Right ventricle myocardium inferior (tissue), 1 donor: Measurements from ENCODE around the gene SLC34A2. TPM values are rescaled to one million over a fixed set of nuclear protein-coding genes. Genes with fewer than 3 reads are reported as not detected.
"Not testable (repeated sequence)": the region's sequence is repeated elsewhere in the genome, so short reads cannot be mapped to it uniquely, and the experiment has no call there.

Source experiments
- ATAC-seq: fragments of 200-7000 bp; cut with Tn5 transposase; one replicate; pipeline ENCODE4 v1.9.1; 2020; ENCODE audit warnings: mild to moderate bottlenecking, moderate library complexity
- DNase-seq: peaks from one replicate; pipeline ENCODE4 v3.0.0; 2021; ENCODE audit errors: missing footprints
- intact Hi-C: fragments of 100-400 bp; cut with DNase I; formaldehyde crosslinking; loops from one replicate; pipeline ENCODE4 v1.11.0; 2022
- total RNA-seq: library from RNA; stranded (reverse); fragmentation: NEBNext Ultra II Directional; extraction: Animal tissue kit (Norgen Biotek cat#: 25700); gene quantifications from one replicate; pipeline ENCODE4 v1.2.1, GENCODE V29; 2021
- donor health status: DM: no; HTN: yes; CAD: no; lungs with severe emphysema.

The SLC34A2 gene
- total RNA-seq, 1 donor from 2014 or later, result 0.08 TPM

DNA sequence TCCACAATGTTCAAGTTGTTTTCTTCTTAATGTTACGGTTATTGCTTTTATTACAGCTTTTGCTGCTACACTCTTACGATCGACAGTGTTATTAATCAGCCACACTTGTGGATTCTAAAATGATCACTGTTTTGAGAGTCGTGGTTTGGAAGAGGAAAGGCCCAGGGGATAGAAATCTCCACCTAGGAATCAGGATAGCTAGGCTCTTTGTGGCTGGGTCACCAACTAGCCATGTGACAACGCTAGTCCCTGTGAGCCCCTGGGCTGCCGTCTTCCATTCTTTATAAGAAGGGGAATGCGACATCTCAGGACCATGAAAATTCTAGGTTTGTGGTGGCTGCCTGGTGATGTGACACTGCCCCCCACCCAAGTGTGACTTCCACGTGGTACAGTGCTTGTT is 380 bp downstream of the SLC34A2 start:
- intact Hi-C loops, result no loop called here
- no peak for DNase-seq
- ATAC-seq, result no peak

DNA sequence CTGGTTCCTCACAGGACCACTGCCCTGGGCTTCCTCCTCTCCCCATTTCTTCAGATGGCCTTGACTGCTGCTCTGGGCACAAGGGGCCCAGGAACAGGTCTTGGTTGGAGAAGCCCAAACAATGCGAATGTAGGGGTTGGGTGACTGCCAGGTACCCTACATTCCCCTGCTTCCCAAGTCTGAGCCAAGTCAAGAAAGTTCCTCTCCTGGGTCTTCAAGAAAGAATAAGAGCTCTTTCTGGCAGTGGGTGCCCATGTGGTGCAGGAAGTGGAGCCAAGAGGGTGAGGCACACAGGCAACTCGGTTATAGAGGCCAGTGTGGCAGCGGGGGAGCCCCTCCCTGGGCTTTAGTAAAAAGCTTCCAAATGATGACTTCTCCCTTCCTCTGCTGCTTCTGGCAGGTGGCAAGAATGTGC is 2.7 kb downstream of the SLC34A2 start:
- no peak for DNase-seq
- intact Hi-C loops, result no loop called here
- ATAC-seq, result no peak

DNA sequence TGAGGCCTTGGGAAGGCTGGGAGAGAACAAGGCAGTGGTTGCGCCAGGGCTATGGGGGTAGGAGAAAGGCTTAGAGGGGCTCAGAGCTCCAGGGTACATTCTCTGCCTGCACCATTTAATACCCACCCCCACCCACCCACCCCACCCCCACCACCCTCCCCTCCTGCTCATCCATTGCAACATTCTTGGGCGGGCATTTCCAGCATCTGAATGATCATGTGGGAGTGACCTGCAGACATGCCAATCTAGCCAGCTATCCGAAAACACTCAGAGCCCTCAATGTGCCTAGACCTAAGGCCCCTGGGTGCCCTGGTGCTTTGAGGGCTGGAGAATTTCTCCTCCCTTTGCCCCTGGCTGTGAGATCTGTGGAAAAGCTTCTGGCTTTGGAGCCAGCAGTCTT is 3.1 kb downstream of the SLC34A2 start:
- ATAC-seq, result no peak
- intact Hi-C loops, result no loop called here
- DNase-seq, result no peak

DNA sequence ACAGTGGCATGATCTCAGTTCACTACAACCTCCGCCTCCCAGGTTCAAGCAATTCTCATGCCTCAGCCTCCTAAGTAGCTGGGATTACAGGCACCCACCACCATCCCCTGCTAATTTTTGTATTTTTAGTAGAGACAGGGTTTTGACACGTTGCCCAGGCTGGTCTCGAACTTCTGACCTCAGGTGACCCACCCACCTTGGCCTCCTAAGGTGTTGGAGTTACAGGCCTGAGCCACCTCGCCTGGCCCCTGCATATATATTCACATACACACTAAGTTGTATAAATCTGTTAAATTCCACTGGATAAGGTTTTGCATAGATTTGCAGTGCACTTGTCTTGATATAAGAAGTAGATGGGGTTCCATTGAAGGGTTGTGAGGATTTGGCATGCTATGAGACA is 5.8 kb downstream of the SLC34A2 start:
- intact Hi-C loops, DNase-seq, ATAC-seq: not testable (repeated sequence)

DNA sequence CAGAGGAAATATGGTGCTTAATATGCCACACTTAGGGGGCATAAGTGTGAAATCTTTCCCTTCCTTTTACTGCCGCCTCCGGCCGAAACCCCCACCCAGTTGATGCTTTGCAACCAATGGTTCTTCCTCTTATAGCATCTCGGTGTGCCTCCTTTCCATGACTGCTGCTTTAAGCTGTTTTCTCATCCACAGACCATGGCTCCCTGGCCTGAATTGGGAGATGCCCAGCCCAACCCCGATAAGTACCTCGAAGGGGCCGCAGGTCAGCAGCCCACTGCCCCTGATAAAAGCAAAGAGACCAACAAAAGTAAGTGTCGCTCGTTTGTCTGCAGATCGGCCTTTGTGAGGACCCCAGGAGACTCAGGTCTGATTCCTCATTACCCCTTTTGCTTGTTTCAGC is 6.7 kb downstream of the SLC34A2 start:
- no peak for ATAC-seq
- DNase-seq, result no peak
- intact Hi-C loops, result no loop called here

DNA sequence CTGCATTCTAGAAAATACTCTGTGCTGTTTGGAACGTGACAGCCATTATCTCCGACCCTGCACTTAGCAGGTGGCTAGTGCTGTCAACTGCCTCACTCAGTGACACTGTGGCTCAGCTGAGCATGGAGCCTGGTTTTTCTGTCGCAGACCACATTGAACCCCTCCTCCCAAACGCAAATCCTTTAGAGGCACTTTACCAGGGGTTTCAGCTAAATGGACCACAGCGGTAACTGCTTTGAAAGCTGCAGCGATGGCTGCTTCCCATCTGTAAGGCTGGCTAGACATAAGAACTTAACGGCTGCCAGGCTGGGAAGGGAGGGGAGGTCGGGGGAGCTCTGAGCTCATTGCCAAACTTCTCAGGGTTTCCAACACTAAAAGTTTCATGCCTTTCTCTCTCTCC is 8.1 kb downstream of the SLC34A2 start:
- ATAC-seq (no peak), DNase-seq (no peak)
- intact Hi-C loops, result no loop called here

DNA sequence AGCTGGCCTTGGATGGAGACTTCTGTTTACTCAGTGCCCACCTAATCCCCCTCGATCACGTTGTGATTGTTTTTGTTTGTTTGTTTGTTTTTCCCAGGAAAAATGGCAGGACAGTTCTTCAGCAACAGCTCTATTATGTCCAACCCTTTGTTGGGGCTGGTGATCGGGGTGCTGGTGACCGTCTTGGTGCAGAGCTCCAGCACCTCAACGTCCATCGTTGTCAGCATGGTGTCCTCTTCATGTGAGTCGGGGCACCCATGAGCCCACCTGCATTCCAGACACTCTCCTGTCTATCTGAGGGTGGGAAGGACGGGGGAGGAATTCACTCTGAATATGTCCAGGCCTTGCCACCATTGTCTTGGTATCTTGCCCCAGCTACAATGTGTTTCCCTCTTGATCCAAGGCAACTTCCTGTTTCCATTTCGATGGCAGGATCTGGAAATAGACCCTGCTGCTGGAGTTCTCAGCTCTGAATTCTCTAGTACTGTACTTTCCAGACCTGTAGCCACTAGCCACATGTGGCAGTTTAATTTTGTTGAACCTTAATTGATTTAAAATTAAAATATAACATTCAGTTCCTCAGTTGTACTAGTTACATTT is 10.5 kb downstream of the SLC34A2 start:
- intact Hi-C loops, result no loop called here
- no peak for ATAC-seq
- DNase-seq, result no peak

DNA sequence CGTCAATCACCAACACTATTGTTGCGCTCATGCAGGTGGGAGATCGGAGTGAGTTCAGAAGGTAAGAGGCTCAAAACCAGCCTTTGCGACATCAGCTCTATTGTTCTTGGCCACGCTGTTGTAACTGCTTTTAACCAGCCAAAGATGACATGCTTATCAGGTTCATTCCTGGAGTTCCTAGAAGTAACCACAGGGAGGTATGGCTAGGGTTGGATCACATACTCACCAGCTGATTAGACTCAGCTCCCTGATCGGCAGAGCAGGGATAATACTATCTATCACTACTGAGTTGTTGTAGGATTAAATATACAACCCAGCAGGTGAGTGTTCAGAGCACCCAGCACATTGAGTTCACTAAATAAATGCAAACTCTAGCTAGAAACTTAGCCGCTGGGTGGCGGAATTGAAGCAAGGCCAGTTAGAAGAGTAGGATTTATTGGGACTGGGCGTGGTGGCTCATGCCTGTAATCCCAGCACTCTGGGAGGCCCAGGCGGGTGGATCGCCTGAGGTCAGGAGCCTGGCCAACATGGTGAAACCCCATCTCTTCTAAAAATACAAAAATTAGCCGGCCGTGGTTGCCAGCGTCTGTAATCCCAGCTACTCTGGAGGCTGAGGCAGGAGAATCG is 12.4 kb downstream of the SLC34A2 start:
- intact Hi-C loops, result no loop called here
- no peak for ATAC-seq
- no peak for DNase-seq

DNA sequence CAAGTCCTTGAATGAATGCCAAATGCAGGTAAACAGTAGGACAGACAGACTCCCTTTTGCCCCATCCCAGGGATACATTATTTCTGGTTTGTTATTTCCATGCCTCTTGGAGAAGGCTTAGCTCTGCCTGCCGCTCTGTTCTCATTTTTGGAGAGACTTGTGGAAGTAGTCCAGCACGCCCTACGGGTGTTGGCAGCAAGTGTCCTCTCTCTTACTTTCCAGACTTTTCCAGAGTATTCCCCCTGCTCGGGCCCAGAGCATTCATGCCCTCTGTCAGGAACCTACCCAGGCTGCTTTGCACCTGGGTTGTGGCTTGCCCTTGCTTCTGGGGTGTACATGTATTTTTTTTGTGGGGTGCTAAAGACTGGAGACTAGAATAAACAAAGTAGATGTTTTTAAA is 15.3 kb downstream of the SLC34A2 start:
- ATAC-seq (no peak), DNase-seq (no peak)
- intact Hi-C loops, result no loop called here

DNA sequence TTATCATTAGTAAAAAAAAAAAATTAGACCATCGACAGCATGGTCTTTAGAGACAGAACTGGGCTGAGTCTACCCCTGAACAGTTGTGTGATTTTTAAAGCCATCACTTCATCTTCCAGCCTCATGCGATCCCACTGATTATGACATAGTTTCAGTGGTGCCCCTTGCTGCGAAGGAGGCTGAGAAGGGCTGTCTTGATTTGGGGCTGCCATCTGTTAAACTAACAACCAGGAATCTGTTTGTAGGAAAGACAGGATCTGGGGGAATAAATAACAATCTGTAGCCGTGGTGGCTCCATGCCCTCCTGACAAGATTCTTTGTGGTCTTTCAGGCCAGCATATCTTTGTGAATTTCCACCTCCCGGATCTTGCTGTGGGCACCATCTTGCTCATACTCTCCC is 17.1 kb downstream of the SLC34A2 start:
- no peak for DNase-seq
- intact Hi-C loops, result no loop called here
- ATAC-seq, result no peak

DNA sequence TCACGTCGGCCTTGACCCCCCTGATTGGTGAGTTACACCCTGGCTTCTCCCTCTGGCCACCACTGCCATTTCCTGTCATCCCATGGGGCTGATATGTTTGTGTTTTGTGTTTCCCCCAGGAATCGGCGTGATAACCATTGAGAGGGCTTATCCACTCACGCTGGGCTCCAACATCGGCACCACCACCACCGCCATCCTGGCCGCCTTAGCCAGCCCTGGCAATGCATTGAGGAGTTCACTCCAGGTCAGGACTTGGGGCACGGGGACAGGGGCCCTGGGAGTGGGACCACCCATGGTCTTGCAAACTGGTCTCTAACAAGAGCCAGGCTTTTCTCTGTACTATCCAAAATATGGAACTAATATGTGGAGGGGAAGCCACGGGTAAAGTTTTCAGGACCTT is 18.7 kb downstream of the SLC34A2 start:
- ATAC-seq (no peak), DNase-seq (no peak)
- intact Hi-C loops, result no loop called here

DNA sequence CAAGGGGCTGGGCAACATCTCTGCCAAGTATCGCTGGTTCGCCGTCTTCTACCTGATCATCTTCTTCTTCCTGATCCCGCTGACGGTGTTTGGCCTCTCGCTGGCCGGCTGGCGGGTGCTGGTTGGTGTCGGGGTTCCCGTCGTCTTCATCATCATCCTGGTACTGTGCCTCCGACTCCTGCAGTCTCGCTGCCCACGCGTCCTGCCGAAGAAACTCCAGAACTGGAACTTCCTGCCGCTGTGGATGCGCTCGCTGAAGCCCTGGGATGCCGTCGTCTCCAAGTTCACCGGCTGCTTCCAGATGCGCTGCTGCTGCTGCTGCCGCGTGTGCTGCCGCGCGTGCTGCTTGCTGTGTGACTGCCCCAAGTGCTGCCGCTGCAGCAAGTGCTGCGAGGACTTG is 20.6 kb downstream of the SLC34A2 start:
- intact Hi-C loops, result no loop called here
- DNase-seq, result no peak
- no peak for ATAC-seq

DNA sequence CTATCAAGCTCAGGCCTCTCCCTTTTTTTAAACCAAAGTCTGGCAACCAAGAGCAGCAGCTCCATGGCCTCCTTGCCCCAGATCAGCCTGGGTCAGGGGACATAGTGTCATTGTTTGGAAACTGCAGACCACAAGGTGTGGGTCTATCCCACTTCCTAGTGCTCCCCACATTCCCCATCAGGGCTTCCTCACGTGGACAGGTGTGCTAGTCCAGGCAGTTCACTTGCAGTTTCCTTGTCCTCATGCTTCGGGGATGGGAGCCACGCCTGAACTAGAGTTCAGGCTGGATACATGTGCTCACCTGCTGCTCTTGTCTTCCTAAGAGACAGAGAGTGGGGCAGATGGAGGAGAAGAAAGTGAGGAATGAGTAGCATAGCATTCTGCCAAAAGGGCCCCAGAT is 21.5 kb downstream of the SLC34A2 start:
- intact Hi-C loops, result no loop called here
- ATAC-seq (no peak), DNase-seq (no peak)

DNA sequence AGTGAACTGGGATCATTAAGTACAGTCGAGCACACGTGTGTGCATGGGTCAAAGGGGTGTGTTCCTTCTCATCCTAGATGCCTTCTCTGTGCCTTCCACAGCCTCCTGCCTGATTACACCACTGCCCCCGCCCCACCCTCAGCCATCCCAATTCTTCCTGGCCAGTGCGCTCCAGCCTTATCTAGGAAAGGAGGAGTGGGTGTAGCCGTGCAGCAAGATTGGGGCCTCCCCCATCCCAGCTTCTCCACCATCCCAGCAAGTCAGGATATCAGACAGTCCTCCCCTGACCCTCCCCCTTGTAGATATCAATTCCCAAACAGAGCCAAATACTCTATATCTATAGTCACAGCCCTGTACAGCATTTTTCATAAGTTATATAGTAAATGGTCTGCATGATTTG is 22.3 kb downstream of the SLC34A2 start:
- no peak for DNase-seq
- intact Hi-C loops, result no loop called here
- no peak for ATAC-seq

DNA sequence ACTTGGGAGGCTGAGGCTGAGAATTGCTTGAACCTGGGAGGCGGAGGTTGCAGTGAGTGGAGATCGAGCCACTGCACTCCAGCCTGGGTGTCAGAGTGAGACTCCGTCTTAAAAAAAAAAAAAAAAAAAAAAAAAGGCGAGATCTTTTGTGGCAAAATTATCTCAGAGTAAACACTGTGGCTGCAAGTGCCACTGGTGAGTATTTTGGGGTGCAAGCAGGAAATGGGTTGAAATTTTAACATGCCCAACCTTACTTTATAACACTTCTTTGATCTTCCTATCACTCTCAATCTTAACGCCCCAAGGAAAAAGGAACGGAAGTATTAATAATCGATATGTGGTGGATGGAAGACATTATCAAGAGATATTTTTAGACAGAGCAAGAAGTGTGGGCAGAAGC is 32.1 kb downstream of the SLC34A2 start:
- intact Hi-C loops, result no loop called here
- DNase-seq (no peak), ATAC-seq (no peak)

DNA sequence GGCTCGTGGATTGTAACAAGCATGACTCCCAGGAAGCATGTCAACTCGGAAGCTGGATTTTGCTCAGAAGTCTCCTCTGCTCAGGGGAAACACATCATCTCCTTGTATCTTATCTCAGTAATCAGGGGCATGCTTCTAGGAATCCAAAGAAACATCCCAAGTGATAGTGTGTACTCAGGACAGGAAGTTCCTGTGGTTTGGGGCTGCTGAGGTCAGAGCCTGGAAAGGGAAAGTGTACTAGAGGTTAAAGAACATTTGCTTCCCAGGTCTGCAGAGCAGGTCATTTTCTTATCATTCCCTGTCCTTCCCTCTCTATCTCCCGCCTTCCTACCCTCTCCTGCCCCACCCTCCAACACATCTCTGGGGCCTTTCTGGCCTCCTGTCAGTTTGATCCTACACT is 38.8 kb downstream of the SLC34A2 start:
- ATAC-seq, result no peak
- intact Hi-C loops, result no loop called here
- DNase-seq, result no peak

DNA sequence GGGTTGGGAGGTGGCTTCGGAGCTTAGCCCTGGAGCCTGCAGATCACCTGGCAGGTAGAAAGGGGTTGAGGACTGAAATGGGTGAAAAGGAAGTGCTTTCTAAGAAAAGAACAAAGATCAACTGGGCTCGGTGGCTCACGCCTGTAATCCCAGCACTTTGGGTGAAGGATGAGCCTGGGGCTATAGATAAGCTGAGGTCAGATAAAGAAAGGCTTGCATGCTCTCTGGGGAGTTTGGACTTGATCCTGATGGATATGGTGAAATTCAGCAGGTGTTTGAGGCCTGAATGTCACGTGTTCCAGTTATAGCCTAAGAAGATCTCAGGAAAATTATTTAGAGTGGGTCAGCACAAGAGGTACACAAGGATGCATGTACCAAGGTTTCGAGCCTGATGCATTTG is 40.8 kb downstream of the SLC34A2 start:
- intact Hi-C loops, result no loop called here
- ATAC-seq (no peak), DNase-seq (no peak)

DNA sequence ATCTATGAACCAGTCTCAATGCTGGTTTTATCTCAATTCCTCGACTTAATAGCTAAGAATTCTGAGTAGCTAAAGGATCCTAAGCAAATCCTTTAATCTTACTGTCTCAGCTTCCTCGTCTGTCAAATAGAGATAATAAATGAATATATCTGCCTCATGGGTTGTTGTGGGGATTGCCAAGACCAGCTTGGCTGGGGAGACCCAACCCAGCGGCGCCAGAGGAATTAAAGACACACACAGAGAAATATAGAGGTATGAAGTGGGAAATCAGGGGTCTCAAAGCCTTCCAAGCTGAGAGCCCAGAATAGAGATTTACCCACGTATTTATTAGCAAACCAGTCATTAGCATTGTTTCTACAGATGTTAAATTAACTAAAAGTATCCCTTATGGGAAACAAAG is 41.9 kb downstream of the SLC34A2 start:
- intact Hi-C loops, result no loop called here
- DNase-seq (no peak), ATAC-seq (no peak)

DNA sequence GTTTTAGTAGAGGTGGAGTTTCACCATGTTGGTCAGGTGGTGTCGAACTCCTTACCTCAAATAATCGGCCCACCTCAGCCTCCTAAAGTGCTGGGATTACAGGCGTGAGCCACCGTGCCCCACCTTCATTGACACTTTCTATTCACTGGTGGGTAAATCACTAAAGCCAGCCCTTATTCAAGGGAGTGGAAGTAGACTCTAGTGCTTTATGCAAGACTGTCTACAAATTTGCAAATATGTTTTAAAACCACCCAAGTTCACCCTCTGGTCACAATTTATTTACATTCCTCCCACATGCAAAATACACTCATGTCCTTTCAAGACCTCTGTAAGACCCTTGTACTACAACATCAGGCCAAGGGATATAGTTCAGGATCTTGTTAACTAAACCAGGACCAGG is 45.0 kb downstream of the SLC34A2 start:
- intact Hi-C loops, result no loop called here
- no peak for ATAC-seq
- no peak for DNase-seq

DNA sequence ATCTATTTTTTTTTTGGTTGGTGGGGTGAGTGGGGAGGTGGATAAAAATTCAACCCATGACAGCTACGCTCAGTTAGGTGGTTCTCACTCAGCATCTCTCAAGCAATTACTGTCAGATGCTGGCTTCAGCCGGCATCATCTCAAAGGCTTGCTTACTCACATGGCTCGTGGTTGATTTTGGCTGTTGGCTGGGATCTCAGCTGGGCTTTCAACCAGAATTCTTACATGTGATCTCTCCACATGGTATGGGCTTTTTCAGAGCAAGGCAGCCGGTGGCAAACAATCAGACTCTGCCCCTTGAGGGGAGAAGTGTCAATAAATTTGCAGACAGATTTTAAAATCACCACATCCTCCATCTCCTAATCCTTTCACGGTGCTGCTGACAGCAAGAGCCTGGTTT is 47.2 kb downstream of the SLC34A2 start:
- DNase-seq, result no peak
- peak; percentile 85 for ATAC-seq

DNA sequence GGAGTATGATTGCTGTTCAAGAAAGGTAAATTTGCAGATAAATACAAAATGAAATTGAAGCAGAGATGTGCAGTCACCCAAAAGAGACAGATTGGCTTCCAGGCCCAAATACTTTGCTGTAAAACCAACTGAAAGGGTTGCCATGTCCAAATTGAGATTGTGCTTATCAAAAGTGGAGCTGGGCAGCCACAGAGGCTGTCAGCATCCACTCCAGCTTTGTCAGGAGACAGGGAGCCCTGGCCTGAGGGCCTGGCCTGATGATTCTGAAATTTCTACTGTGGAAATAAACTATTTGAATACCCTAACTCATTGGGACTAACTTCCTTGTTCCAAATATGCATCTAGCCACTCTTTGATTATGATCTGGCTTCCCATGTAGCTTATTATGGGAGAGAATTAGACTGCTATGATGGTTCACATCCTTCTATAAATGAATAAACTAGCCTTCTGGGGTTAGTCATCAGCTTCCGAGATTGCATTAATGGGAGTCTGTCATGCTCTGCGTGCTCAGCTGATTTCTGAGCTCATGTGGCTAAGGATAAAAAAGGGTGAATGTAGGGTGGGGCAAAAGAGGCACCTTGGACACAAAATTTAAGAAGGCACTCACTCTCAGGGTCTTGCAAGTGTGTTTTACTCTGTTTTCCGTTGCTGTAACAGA is 48.2 kb downstream of the SLC34A2 start:
- ATAC-seq, result no peak

More for the DNA sequence above, 47.2 kb downstream of the SLC34A2 start:
- intact Hi-C loops, result no loop called here

More for the DNA sequence above, 48.2 kb downstream of the SLC34A2 start:
- no peak for DNase-seq
- intact Hi-C loops, result no loop called here
